Activated CD8-positive, alpha-beta memory T cell treated with anti-CD3 and anti-CD28 coated beads, Interleukin-2, amount 50 U/mL, for 24 hours (primary cell): ENCODE measurements around the gene ERCC3.
"Not testable (repeated sequence)": the region's sequence is repeated elsewhere in the genome, so short reads cannot be mapped to it uniquely, and the experiment has no call there.

Experiments used
- DNase-seq: peaks from one replicate; pipeline ENCODE4 v3.0.0-alpha.2; 2020; ENCODE audit errors: extremely low read depth

Gene ERCC3

DNA sequence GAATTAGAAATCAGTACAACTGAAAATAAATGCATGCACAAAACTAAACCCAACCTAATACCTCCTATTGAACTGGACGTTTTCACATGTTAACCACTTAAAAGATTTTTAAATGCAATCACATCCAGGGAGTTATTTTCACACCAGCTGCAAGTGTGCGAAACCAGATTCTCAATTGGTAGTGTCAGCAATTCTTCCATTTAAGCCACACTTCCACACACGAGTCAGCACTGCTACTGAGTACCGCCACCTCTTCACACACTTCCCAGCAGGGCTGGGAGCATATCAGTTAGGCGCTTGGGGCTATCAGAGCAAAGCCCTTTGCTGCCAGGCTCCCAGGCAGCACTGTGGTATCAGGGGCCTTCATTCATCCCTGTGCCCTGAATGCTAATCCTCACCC lies 14.2 kb downstream of the ERCC3 start:
- no peak for DNase-seq

DNA sequence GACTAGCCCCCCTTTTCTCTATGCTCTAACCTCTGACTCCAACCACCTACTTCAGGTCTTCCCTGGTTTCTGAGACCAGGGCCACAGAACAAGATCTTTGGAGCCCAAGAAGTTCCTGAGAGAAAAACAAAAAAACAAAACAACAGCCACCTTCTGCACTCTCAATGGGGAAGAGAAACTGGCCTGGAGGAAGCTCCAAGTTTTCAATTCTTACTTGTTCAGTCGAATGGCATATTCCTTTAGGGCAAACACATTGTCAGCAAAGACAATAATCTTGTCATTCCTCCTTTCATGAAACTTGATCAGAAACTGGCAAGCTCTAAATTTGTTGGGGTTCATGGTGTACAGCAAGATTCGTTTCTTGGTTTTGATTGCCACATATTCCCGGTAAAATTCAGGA lies 15.0 kb downstream of the ERCC3 start:
- no peak for DNase-seq

DNA sequence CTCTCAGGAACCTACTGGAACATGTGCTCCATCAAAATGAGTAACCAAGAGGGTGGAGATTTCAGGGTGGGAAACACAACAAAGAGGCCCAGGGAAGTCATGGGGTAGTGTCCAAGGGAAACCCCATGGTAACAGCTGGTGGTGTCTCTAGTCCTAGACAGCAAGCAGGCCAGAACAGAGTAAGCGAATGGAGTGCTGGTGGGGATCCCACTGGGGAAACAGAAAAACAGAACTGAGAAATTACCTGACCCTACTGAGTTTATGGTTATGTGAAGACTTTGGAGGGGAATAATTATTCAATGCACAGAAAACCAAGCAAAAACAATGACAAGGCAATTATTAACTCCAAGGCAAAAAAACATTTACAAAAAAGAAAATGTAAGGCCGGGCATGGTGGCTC lies 16.9 kb downstream of the ERCC3 start:
- DNase-seq, result no peak

DNA sequence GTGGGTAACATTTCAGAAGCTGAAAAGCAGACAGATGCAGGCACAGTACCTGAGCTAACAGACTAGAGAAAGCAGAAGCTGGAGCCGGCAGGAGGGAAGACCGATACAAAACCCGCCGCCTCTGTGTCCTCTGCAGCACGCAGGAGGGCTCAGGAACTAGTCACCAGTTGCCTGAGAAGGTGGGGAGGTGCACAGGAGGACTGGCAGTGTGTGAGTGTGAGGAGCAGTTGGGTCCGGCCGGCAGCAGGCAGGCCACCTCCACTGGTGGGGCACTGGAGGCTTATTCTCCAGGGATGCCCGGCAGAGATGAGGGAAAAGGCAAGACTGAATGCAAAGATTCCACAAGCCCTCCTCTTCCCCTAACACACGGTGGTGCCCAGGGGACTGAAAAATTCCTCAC lies 18.2 kb downstream of the ERCC3 start:
- DNase-seq, result no peak

DNA sequence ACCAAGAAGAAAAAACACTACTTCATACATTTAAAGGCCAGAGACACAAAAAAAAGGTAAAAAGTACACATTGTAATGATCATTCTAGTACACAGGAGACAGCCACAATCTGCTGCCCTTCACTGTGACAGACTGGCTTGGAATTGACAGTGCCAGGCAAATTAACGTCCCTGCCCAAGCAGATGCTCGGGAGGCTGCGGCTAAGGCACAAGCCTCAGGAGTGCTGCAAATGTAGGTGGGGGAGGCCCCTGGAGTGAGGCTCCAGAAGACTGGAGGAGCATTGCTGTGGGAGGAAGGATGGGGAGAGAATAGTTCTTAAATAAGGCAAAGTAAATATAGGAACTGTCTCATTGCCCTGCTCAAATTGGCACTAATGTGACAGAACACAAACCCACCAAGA lies 18.6 kb downstream of the ERCC3 start:
- DNase-seq, result no peak

DNA sequence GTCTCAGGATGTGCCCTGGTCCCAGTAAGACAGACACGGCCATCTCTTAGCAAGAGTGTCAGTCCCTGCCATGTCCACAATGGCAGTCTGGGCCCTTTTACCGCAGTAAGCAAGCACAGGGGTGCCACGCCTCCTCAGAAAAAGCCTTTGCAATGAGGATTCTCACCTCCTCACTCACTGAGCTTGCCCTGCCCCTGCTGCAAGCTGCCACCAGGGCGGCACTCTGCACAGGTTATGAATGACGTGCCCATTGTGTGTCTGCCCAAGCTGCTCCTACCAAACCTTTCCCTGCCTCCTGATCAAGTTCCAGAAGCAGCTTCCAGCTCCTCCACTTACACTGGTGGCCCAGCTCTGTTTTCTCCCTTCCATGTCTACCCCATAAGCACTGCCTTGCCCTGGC lies 23.3 kb downstream of the ERCC3 start:
- DNase-seq, result no peak

DNA sequence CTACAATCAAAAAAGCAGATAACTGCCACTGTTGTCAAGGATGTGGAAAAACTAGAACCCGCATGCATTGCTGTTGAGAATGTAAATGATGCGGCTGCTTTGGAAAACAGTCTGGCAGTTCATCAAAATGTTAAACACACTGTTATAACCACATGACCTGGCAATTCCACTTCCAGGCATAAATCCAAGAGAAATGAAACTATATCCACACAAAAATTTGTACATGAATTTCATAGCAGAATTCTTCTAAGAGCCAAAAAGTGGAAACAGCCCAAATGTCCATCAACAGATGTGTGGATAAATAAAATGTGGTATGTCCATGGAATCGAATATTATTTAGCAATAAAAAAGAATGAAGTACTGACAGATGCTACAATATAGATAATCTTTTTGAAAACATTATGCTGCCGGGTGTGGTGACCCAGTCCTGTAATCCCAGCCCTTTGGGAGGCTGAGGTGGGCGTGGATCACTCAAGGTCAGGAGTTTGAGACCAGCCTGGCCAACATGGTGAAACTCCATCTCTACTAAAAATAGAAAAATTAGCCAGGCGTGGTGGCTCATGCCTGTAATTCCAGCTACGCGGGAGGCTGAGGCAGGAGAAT lies 32.0 kb downstream of the ERCC3 start:
- DNase-seq, result no peak

DNA sequence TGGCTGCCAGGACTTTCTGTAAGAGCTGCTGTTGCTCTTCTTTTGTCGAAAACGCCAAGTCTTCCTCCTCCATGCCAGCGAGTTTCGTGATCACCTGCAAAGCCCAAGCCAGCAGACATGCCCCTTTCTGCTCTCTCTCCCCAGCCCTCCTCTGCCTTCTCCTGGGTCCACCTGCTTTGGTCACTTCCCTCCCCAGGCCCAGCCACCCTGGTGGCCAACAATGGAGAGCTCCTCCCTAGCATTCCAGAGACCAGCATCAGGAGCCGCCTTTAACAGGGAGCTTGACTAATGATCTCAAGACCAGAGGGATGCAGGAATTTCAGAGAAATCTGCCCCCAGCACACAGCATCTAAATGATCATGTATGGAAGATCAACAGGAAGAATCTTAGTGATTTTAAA lies 34.6 kb downstream of the ERCC3 start:
- no peak for DNase-seq

DNA sequence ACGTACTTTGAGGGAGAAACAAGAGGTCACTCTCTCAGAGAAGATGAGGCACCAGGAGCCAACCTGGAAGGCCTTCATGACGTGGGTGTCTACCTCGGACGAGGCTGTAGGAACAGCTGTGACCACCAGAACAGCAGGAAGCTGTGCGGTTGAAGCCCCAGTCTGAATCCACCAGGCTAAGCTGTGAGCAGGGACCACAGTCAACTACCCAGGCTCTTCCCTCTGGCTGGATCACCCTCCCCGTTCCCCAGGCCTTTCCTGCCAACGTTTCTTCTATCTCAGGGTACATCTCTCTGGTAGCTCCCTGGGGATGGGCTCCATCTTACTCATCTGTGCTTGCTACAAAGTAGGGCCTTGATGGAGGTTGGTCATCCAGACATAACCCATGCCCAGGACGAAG lies 37.1 kb downstream of the ERCC3 start:
- no peak for DNase-seq

DNA sequence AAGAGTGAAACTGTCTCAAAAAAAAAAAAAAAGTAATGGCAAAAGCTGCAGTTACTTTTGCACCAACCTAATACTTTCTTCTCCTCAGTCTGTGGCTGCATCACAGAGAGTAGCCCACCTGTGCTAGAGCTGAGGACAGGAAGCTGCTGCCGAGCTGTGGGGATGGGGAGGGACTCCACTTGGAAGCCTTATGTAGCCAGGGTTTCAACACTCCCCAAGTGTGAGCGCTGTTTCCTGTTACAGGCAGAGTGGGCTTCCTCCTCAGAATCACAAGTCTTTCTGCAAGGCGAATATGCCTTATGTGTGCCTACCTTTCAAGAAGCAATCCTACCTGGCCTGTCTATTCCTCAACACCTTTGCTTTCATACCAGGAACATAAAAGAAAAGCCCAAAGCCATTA lies 37.6 kb downstream of the ERCC3 start:
- DNase-seq, result no peak

DNA sequence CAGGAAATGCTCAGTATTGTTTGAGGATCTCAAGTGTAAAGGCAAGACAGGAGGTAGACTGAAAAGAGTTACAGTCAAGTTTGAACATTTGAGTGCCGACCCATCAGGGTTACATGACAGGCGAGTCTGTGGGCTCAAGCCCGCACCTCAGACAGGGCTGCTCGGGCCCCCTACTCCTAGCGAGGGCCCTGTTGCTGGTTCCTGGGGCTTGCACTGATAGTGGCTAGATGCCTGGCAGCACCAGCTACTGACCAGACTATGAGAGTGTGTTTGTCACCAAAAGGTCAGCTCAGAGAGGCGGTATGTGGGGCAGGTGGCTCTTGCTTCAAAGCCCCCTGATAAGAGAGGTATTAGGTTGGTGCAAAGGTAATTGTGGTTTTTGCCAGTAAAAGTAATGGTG lies 38.2 kb downstream of the ERCC3 start:
- DNase-seq, result no peak

DNA sequence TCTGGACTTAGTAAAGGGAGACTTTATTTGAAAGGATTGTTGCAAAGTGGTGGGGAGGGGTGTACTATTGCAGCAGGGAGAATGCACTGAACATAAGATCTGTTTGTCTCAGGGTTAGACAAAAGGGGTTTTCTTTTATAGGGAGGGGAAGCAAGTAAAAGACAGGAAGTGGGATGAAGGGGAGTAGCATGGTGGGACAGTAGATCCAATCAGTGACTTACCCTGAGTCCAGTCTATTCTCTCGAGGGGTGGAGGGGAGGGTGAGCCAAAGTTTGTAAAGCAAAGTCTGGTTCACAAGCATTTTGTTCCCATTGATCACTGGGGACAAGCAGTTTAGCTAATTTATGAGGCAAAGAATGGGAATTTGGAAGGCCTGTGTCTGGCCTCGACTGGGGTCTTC lies 38.8 kb downstream of the ERCC3 start:
- no peak for DNase-seq

DNA sequence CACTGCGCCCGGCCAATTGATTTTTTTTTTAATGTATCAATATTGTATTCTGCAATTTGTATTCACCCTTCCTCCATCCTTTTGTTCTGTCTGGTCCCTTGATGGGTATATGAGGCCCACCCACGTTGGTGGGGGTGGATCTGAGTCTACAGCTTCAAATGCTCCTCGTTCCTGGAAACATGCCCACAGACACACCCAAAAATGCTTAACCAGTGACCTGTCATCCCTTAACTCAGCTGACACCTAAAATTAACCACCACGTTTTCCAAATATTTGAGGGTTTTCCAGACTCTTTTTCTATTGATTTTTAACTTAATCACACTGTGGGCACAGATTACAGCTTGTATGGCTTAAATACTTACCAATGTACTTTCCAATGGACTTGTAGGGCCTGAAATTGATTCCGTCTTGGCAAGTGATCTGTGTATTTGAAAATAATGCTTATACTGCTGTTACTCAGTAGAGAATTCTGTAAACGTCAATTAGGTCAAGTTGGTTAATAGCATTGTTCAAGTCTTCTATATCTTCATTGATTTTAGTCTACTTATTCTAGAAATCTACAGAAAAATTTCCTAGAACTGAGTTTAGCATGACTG lies 39.5 kb downstream of the ERCC3 start:
- no peak for DNase-seq

DNA sequence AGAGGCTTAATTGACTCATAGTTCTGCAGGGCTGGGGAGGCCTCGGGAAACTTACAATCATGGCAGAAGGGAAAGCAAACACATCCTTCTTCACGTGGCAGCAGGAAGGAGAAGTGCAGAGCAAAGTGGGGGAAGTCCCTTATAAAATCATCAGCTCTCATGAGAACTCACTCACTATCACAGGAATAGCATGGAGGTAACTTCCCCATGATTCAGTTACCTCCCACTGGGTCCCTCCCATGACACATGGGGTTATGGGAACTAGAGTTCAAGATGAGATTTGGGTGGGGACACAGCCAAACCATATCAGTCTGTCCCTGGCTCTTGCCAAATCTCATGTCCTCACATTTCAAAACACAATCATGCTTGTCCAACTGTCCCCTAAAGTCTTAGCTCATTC lies 52.8 kb downstream of the ERCC3 start:
- DNase-seq, result not testable (repeated sequence)

DNA sequence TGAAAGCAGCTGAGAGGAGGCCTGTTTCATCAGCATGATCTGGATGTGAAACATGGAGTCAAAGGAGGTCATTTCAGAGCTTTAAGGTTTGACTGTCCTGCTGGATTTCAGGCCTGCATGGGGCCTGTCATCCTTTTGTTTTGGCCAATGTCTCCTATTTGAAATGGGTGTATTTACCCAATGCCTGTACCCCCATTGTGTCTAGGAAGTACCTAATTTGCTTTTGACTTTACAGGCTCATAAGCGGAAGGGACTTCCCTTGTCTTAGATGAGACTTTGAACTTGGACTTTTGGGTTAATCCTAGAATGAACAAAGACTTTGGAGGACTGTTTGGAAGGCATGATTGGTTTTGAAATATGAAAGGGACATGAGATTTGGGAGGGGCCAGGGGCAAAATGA lies 54.5 kb downstream of the ERCC3 start:
- no peak for DNase-seq

DNA sequence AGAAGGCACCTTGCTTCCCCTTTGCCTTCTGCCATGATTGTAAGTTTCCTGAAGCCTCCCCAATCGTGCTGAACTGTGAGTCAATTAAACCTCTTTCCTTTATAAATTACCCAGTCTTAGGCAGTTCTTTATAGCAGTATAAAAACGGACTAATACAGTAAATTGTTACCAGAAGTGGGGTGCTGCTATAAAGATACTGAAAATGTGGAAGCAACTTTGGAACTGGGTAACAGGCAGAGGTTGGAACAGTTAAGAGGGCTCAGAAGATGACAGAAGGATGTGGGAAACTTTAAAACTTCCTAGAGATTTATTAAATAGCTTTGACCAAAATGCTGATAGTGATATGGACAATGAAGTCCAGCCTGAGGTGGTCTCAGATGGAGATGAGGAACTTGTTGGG lies 56.2 kb downstream of the ERCC3 start:
- DNase-seq, result not testable (repeated sequence)

DNA sequence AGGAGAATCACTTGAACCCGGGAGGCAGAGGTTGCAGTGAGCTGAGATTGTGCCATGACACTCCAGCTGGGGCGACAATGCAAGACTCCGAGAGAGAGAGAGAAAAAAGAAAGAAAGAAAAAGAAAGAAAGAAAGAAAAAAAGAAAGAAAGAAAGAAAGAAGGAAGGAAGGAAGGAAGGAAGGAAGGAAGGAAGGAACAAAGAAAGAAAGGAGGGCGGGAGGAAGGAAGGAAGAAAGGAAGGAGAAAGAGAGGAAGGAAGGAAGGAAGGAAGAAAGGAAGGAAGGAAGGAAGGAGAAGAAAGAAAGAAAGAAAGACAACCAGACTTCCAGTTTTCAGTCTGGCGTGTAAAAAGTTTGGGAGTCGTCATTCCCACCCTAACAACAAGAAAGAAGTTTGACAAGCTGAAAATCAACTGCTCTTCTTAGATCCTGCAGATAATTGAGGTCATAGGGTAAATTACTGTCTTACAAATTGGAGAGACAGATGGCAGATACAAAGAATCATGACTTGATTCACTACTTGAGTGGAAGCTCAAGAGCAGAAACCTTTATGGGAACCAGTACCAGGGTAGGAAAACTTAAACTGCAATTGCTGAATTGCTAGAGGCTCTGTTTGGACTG lies 58.8 kb downstream of the ERCC3 start:
- no peak for DNase-seq

DNA sequence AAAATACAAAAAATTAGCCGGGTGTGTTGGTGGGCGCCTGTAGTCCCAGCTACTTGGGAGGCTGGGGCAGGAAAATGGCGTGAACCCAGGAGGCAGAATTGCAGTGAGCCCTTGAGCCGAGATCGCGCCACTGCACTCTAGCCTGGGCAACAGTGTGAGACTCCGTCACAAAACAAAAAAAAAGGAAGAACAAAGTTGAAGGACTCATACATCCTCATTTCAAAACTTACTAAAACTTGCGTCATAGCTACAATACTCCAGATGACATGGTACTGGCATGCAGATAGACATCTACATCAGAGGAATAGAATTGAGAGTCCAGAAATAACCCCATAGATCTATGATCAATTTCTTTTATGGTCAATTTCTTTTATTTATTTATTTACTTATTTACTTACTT lies 60.2 kb downstream of the ERCC3 start:
- DNase-seq, result no peak

DNA sequence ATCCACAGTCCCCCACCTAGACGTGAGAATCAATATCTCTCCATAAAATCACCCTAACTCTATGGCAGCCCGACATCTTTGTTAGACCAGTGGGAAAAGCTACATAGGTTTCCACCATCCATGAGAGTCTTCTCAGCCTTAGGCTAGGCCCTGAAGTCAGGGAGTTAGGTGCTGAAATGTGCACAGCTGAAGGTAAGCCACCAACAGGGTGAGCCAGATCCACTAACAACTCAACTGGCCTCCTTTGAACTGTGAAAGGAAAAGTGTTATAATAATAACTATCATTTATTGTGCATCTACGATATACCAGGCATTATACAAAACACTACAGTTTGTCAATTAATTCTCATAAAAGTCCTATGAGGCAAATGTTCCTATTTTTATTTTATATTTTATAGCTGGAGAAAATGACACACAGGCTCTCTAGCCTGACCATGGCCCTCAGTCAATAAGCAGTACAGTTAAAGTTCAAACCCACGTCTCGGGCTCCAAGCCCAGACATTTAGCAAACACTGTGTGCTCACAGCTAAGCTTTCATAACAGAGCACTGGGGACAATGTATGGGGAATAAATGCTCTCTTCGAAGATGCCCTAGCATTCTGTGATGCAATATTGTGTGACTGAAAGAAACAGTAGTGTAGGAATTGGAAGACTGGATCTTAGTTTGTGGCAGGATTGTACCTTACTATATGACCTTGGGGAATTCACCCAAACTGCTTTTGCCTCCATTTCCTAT lies 62.6 kb downstream of the ERCC3 start:
- DNase-seq, result no peak

DNA sequence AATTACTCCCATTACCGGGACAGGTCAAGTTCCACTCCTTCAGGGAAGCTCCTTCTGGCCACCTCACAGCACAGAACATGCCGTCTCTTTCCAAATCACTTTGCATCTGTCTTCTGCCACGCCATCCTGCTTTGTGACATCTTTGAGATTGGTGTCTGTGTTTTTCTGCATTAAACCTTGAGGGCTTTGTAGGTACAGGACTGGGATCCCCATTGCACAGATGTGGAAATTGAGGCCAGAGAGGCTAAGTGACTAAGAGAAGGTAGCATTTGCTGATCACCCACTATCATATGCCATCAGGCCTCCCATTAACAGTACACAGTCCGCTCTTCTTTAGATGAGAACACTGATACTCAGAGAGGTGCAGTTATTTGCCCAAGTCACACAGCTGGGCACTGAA lies 64.4 kb downstream of the ERCC3 start:
- no peak for DNase-seq

DNA sequence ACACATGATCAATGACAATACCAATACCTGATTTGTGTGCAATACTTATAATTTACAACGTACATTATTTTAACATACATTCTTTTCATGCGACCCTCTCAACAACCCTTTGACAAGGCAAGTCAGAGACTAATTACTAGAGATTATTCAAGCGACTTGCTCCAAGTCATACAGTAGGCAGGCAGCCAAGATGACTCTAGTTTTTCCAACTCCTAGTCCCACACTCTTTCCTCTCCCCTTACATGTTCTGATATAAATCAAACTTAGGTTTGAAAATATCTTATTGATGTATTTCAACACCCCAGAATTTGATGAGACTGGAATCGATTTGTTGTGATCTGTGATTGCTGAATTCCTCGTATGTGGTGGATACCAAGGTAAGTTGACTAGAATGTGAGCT lies 65.8 kb downstream of the ERCC3 start:
- DNase-seq, result no peak

DNA sequence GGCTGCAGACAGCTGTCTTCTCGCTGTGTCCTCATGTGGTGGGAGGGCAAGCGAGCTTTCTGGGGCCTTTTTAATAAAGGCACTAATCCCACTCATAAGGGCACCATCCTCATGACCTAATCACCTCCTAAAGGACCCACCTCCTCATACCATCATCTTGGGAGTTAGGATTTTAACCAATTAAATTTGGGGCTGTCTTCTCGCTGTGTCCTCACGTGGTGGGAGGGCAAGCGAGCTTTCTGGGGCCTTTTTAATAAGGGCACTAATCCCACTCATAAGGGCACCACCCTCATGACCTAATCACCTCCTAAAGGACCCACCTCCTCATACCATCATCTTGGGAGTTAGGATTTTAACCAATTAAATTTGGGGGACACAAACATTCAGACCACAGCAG lies 66.7 kb downstream of the ERCC3 start:
- not testable (repeated sequence) for DNase-seq
